IPS-18a (cell line): ENCODE results near the gene MAP10.

Experiments used
- H3K27ac ChIP-seq: one replicate; pipeline ENCODE4 v1.5.1; 2013; ENCODE audit warnings: low read length
- H3K27me3 ChIP-seq: one replicate; pipeline ENCODE4 v1.6.1; 2013; ENCODE audit warnings: mild to moderate bottlenecking, low read length; ENCODE audit not compliant: control insufficient read depth, insufficient read depth
- H3K36me3 ChIP-seq: one replicate; pipeline ENCODE4 v1.6.1; 2013; ENCODE audit warnings: low read depth, low read length; ENCODE audit not compliant: control insufficient read depth
- H3K4me1 ChIP-seq: one replicate; pipeline ENCODE4 v1.6.1; 2013; ENCODE audit warnings: low read depth, low read length; ENCODE audit not compliant: control insufficient read depth
- H3K4me3 ChIP-seq: one replicate; pipeline ENCODE4 v1.5.1; 2013; ENCODE audit warnings: low read length
- H3K9ac ChIP-seq: one replicate; pipeline ENCODE4 v1.6.1; 2013; ENCODE audit warnings: mild to moderate bottlenecking, low read length, moderate library complexity
- H3K9me3 ChIP-seq: one replicate; pipeline ENCODE4 v1.6.1; 2013; ENCODE audit warnings: low read depth, low read length; ENCODE audit not compliant: control insufficient read depth

Gene MAP10

DNA sequence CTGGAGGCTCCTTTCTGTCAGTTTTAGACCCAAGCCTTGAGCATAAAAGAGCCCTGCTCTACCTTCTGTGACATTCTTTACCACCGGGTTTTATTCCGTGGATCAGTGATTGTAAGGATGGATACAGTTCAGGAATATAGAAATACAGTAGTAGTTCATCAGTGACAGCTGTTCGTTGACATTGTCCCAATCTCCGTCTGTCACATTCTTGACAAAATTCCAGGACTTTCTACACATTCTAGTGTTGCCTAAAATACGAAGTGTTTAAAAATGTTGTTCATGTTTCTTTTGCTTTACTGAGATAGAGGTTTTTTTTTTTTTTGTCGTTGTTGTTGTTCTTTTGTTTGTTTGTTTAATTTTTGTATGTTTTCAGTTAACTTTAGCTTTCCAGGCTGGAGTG, 29.9 kb downstream of the MAP10 start:
- H3K27ac ChIP-seq, result no peak overlapping the region
- H3K9ac ChIP-seq, result no peak overlapping the region
- no peaks in the 10 kb centered on the region for H3K9me3 ChIP-seq
- no peaks in the 10 kb centered on the region for H3K27me3 ChIP-seq
- no peak overlapping the region for H3K4me3 ChIP-seq
- no peaks in the 10 kb centered on the region for H3K36me3 ChIP-seq
- no peaks in the 10 kb centered on the region for H3K4me1 ChIP-seq

DNA sequence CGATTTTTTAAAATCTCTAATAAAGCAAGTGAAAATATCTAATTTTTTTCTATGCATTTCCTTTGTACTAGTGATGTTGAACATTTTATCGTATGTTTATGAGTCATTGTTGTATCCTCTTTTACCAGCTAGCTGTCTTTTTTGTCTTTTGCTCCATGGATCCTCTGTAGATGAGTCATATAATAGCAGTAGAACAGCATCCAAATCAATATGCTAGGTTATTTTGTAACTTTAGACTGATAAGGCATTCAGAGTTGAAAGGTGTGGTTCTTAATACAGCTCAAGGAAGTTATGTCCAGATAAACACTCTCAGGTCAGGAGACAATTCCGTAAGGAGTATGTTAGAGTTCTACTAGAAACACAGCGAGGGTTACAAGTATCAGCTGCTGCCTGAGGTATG, 31.9 kb downstream of the MAP10 start:
- Histone ChIP-seq H3K9me3 (no peaks in the 10 kb centered on the region), H3K27me3 (no peaks in the 10 kb centered on the region), H3K36me3 (no peaks in the 10 kb centered on the region)

DNA sequence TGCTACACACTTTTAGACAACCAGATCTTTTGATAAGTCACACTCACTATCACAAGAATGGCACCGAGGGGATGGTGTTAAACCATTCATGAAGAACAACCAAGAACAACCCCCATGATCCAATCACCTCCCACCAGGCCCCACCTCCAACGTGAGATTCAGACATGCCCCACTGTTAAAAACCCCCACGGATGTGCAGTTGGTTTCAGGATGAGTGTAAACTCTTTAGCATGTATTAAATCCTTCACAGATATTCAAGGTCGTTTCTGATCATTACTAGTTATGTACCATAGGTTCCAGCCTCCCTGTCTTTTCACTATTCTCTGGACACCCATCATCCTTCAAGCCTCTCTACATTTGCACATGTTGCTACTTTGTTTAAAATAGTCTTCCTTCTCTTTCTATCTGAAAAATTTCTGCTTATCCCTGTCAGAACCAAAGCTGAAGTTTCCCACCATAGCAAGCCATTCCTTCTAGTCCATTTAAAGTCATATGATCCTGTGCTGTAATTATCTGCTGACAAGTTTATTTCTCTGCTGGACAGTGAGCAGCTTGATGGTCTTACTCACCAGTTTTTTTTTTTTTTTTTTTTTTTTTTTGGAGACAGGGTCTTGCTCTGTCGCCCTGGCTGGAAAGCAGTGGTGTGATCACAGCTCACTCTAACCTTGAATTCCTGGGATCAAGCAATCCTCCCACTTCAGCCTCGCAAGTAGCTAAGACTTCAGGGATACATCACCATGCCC, 36.8 kb downstream of the MAP10 start:
- H3K27me3 ChIP-seq, result no peaks in the 10 kb centered on the region
- no peaks in the 10 kb centered on the region for H3K36me3 ChIP-seq
- no peak overlapping the region for H3K27ac ChIP-seq
- H3K4me1 ChIP-seq, result no peaks in the 10 kb centered on the region
- H3K9ac ChIP-seq, result no peak overlapping the region
- no peaks in the 10 kb centered on the region for H3K9me3 ChIP-seq
- no peak overlapping the region for H3K4me3 ChIP-seq

More for the DNA sequence above, 31.9 kb downstream of the MAP10 start:
- Histone ChIP-seq H3K9ac (no peak overlapping the region), H3K4me3 (no peak overlapping the region), H3K4me1 (no peaks in the 10 kb centered on the region), H3K27ac (no peak overlapping the region)

DNA sequence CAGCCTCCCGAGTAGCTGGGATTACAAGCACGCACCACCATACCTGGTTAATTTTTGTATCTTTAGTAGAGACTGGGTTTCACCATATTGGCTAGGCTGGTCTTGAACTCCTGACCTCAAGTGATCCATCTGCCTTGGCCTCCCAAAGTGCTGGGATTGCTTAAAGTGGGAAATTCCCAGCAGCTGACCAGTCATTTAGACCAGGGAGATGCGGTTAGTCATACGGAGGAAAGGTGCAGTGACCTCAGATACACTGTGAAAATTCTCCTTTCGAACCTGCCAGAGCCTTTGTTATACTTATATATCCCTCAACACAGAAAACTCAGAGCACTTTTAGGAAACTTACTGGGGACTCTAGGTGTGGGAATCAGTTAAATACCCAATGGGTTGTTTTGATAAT, 39.6 kb downstream of the MAP10 start:
- Histone ChIP-seq H3K9me3 (no peaks in the 10 kb centered on the region), H3K27me3 (no peaks in the 10 kb centered on the region), H3K4me1 (no peaks in the 10 kb centered on the region), H3K36me3 (no peaks in the 10 kb centered on the region), H3K4me3 (no peak overlapping the region), H3K27ac (no peak overlapping the region), H3K9ac (no peak overlapping the region)

DNA sequence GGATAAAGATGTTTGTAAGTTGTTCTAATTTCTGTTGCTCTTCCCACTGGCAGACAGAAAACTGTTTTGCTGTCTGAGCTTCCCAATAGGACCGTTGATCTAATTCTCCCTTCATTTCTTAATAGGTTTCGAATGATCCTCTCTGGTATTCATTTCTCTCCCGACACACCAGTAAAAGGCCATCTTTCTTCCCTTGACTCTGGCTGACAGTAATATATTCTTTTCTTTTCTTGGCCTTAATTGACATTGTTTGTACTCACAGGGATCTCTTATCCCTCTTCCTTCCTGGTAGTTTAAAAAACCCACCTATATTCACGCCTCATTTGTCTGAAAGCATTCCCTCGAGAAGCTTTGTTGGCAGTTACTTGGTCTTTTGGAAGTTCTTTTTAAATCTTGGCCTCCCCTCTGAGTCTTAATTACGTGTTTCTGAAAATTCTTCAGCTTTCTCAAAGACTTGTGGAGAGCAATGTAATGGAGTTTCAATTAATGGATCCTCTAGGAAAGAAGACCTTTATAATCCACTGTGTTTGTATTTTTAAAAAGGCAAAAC, 40.3 kb downstream of the MAP10 start:
- Histone ChIP-seq H3K9ac (no peak overlapping the region), H3K27ac (no peak overlapping the region), H3K36me3 (no peaks in the 10 kb centered on the region), H3K4me1 (no peaks in the 10 kb centered on the region), H3K27me3 (no peaks in the 10 kb centered on the region), H3K9me3 (no peaks in the 10 kb centered on the region), H3K4me3 (no peak overlapping the region)

DNA sequence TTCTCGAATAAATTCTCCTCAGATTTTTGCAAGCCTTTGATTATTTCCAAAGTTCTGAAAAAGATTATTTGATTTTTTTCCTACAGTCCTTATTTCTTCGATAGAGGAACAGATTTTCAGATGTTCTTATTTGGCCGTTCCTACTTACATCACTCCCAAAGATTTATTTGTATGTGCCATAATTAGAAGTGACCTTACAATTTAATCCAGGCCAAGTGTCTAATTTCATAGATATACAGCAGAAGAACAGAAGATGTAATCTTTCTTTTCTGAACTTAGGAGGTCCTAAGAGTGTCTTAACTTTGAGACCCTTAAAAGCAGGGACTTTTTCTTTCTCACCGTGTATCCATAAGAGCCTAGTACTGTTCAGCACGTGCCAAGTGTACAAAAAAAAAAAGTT, 46.3 kb downstream of the MAP10 start:
- Histone ChIP-seq H3K36me3 (no peaks in the 10 kb centered on the region), H3K4me3 (no peak overlapping the region), H3K4me1 (no peaks in the 10 kb centered on the region), H3K9me3 (no peaks in the 10 kb centered on the region), H3K27ac (no peak overlapping the region), H3K27me3 (no peaks in the 10 kb centered on the region), H3K9ac (no peak overlapping the region)

DNA sequence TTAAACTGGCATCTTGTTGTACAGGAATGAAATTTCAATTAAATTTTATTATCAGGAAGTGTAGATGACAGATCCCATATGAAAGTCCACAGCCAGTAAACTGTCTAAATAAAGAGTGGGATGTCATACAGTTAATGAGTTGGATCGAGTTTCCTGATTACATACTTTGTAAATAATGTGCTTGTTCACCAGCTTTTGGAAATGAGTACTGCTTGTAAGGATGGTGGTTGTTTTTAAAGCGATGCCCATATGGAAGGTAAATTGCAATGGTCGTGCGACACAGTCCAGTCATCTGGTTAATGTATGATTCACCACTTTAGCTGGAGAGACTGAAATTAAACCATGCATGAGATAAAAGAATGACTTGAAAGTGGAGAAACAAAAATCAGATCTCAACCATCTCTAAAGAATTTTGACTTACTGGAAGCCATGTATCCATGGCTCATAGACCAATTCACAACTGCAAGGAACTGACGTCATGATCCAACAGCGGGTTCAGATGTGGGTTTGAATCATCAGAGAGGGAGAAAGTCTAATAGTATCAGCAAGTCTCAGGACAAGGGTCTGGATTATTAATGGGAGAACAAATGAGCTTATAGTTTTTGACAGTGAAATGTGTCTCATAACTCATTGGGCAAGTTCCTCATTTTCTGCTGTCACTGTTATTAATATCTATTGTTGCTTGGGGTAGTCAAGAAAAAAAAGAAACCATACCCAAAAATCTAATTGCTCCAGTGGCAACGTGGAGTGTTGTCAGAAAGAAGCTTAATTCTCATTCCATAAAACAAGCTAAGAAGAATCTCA, 49.0 kb downstream of the MAP10 start:
- H3K9ac ChIP-seq, result no peak overlapping the region
- H3K27me3 ChIP-seq, result no peaks in the 10 kb centered on the region

DNA sequence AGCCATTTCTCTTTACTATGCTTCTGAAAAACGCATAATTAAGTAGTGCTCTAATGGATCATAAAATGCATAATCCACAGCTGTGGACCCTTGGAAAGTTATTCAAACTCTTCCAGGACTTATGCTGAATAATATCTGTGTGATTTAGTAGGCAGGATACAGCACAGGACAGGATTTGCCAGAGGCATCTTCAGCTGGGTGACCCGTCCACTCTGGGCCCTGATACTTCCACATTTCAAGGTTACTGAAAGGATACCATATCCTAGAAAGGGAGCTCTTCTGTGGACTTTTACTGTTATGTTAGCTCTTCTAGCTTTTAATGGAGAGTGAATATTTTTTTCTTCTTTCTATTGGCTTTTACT, 49.6 kb downstream of the MAP10 start:
- no peak overlapping the region for H3K4me3 ChIP-seq
- H3K27me3 ChIP-seq, result no peaks in the 10 kb centered on the region
- no peaks in the 10 kb centered on the region for H3K9me3 ChIP-seq
- H3K9ac ChIP-seq, result no peak overlapping the region
- H3K36me3 ChIP-seq, result no peaks in the 10 kb centered on the region
- no peak overlapping the region for H3K27ac ChIP-seq
- H3K4me1 ChIP-seq, result no peaks in the 10 kb centered on the region

More for the DNA sequence above, 49.0 kb downstream of the MAP10 start:
- Histone ChIP-seq H3K9me3 (no peaks in the 10 kb centered on the region), H3K36me3 (no peaks in the 10 kb centered on the region), H3K4me1 (no peaks in the 10 kb centered on the region), H3K27ac (no peak overlapping the region), H3K4me3 (no peak overlapping the region)

DNA sequence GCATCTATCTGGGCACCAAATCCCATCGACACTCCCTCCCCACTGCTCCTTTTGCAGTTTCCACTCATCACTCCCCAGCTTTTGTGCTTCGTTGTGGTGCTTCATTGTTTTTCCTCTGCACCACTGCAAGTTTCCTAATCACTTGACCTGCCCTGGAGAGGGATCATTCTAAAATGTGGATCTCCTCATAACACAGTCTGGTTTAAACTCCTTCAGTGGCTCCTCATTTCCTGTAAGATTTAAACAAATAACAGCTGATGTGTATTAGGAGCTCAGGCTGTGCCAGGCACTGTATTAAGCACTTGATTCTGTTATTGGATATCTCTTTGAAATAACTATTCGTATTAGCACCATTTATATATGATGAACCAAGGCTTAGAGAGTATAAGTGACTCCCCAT, 51.3 kb downstream of the MAP10 start:
- Histone ChIP-seq H3K9me3 (no peaks in the 10 kb centered on the region), H3K4me3 (no peak overlapping the region), H3K27me3 (no peaks in the 10 kb centered on the region), H3K4me1 (no peaks in the 10 kb centered on the region), H3K27ac (no peak overlapping the region), H3K36me3 (no peaks in the 10 kb centered on the region), H3K9ac (no peak overlapping the region)
